NOMO-1 (cell line): ENCODE measurements around the gene MAGI1.
"Not testable (repeated sequence)": the region's sequence is repeated elsewhere in the genome, so short reads cannot be mapped to it uniquely, and the experiment has no call there.

ENCODE experiments used
- DNase-seq, 2 experiments: peaks; one replicate each; lab custom pipeline; 2025; ENCODE audit not compliant: unreplicated experiment in 2 of 2; lab: John Stamatoyannopoulos, UW

Gene MAGI1

GRCh38 chr3:65582012-65582717, 456.6 kb downstream of the MAGI1 start:
- DNase-seq: no peak

GRCh38 chr3:65581313-65581712, 457.4 kb downstream of the MAGI1 start:
- peak in 1 of 2 experiments; percentile 51 for DNase-seq

GRCh38 chr3:65578861-65579260, 459.9 kb downstream of the MAGI1 start:
- DNase-seq: no peak

- no peak for DNase-seq
These were observed 460.8 kb downstream of the MAGI1 start for GRCh38 chr3:65577843-65578430.

- no peak for DNase-seq
These were observed 461.8 kb downstream of the MAGI1 start for GRCh38 chr3:65576966-65577365.

- DNase-seq: no peak
These were observed 462.5 kb downstream of the MAGI1 start for GRCh38 chr3:65576228-65576627.

- DNase-seq: no peak
These were observed 463.3 kb downstream of the MAGI1 start for GRCh38 chr3:65575376-65575840.

GRCh38 chr3:65573548-65574116, 465.1 kb downstream of the MAGI1 start:
- no peak for DNase-seq

- no peak for DNase-seq
These were observed 466.4 kb downstream of the MAGI1 start for GRCh38 chr3:65572175-65572777.

- DNase-seq: no peak
These were observed 468.8 kb downstream of the MAGI1 start for GRCh38 chr3:65569845-65570405.

GRCh38 chr3:65569129-65569528, 469.6 kb downstream of the MAGI1 start:
- no peak for DNase-seq

GRCh38 chr3:65568497-65568896, 470.2 kb downstream of the MAGI1 start:
- no peak for DNase-seq

GRCh38 chr3:65565744-65566143, 473.0 kb downstream of the MAGI1 start:
- not testable (repeated sequence) for DNase-seq

GRCh38 chr3:65564483-65564882, 474.2 kb downstream of the MAGI1 start:
- DNase-seq: no peak

GRCh38 chr3:65563861-65564260, 474.9 kb downstream of the MAGI1 start:
- DNase-seq: no peak

GRCh38 chr3:65562447-65562846, 476.3 kb downstream of the MAGI1 start:
- no peak for DNase-seq

- DNase-seq: peak in 1 of 2 experiments; percentile 56
These were observed 477.1 kb downstream of the MAGI1 start for GRCh38 chr3:65561617-65562016.

GRCh38 chr3:65560901-65561300, 477.8 kb downstream of the MAGI1 start:
- no peak for DNase-seq

- no peak for DNase-seq
These were observed 478.6 kb downstream of the MAGI1 start for GRCh38 chr3:65560133-65560532.

- no peak for DNase-seq
These were observed 479.1 kb downstream of the MAGI1 start for GRCh38 chr3:65559643-65560042.

- no peak for DNase-seq
These were observed 479.9 kb downstream of the MAGI1 start for GRCh38 chr3:65558826-65559225.
